HG03432 (cell line): ENCODE measurements around the gene COPS9.
A peak's percentile ranks its signal among the peaks of the same experiment; 100 is the strongest.

Source experiments
- ATAC-seq: cut with Tn5 transposase; IDR thresholded peaks from one replicate; pipeline ENCODE4 v1.9.1; 2021; ENCODE audit warnings: mild to moderate bottlenecking, moderate library complexity; ENCODE audit not compliant: unreplicated experiment

The COPS9 gene

GRCh38 chr2:240137596-240138253 lies 1.6 kb upstream of the COPS9 start:
- no peak for ATAC-seq

- ATAC-seq, result peak; percentile 17
Measured at GRCh38 chr2:240136671-240137292, 677 bp upstream of the COPS9 start.

GRCh38 chr2:240135706-240136012 lies 446 bp downstream of the COPS9 start:
- peak; percentile 30 for ATAC-seq

GRCh38 chr2:240134956-240135520 lies 1.1 kb downstream of the COPS9 start:
- ATAC-seq, result no peak

- no peak for ATAC-seq
Measured at GRCh38 chr2:240134466-240134865, 1.6 kb downstream of the COPS9 start.

- no peak for ATAC-seq
Measured at GRCh38 chr2:240133401-240133800, 2.7 kb downstream of the COPS9 start.

GRCh38 chr2:240132651-240132980 lies 3.5 kb downstream of the COPS9 start:
- no peak for ATAC-seq

GRCh38 chr2:240131941-240132650 lies 4.0 kb downstream of the COPS9 start:
- no peak for ATAC-seq

GRCh38 chr2:240131296-240131695 lies 4.8 kb downstream of the COPS9 start:
- ATAC-seq, result no peak

GRCh38 chr2:240130393-240131195 lies 5.5 kb downstream of the COPS9 start:
- no peak for ATAC-seq

- no peak for ATAC-seq
Measured at GRCh38 chr2:240129731-240130392, 6.2 kb downstream of the COPS9 start.

- ATAC-seq, result no peak
Measured at GRCh38 chr2:240129311-240129710, 6.8 kb downstream of the COPS9 start.

GRCh38 chr2:240128608-240129145 lies 7.4 kb downstream of the COPS9 start:
- no peak for ATAC-seq

- ATAC-seq, result no peak
Measured at GRCh38 chr2:240127911-240128607, 8.0 kb downstream of the COPS9 start.

GRCh38 chr2:240127191-240127750 lies 8.8 kb downstream of the COPS9 start:
- no peak for ATAC-seq

- ATAC-seq, result no peak
Measured at GRCh38 chr2:240126731-240127130, 9.4 kb downstream of the COPS9 start.

GRCh38 chr2:240125742-240126141 lies 10.4 kb downstream of the COPS9 start:
- ATAC-seq, result no peak

- ATAC-seq, result no peak
Measured at GRCh38 chr2:240124651-240125030, 11.5 kb downstream of the COPS9 start.

- ATAC-seq, result no peak
Measured at GRCh38 chr2:240123821-240124650, 12.1 kb downstream of the COPS9 start.
